ENCODE data around the gene RGR.

DNA sequence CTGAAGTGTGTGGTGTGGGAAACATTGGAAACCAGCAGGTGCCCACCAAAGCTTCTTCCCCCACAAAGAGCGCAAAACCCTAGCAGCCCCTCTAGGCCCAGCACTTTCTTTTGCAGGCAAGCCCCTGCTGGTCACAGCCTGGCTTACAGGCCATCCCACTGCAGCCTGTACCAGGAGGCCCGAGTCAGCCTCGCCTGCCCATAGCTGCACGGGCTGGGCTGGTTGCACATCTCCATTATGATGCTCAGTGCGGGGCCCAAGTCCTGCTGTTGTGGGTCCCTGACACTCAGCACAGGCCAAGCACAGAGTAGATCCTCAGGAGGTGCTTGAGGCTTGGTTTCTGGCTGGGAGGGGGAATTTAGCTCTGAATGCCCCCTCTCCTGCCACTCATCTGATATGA, 42.5 kb upstream of the RGR start:
- TF ChIP-seq, protein P1, sequence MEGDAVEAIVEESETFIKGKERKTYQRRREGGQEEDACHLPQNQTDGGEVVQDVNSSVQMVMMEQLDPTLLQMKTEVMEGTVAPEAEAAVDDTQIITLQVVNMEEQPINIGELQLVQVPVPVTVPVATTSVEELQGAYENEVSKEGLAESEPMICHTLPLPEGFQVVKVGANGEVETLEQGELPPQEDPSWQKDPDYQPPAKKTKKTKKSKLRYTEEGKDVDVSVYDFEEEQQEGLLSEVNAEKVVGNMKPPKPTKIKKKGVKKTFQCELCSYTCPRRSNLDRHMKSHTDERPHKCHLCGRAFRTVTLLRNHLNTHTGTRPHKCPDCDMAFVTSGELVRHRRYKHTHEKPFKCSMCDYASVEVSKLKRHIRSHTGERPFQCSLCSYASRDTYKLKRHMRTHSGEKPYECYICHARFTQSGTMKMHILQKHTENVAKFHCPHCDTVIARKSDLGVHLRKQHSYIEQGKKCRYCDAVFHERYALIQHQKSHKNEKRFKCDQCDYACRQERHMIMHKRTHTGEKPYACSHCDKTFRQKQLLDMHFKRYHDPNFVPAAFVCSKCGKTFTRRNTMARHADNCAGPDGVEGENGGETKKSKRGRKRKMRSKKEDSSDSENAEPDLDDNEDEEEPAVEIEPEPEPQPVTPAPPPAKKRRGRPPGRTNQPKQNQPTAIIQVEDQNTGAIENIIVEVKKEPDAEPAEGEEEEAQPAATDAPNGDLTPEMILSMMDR (IDR thresholded peaks at IDR 0.05) = peak; percentile 28
- TF ChIP-seq EZH2 (IDR thresholded peaks at IDR 0.05) = no peak
